GM19324 (cell line): Measurements from ENCODE around the gene TREX2.

Experiments used
- ATAC-seq: cut with Tn5 transposase; IDR thresholded peaks from one replicate; pipeline ENCODE4 v1.9.1; 2021; ENCODE audit warnings: mild to moderate bottlenecking, moderate library complexity; ENCODE audit not compliant: unreplicated experiment, low FRiP score

TREX2 gene, protein sequence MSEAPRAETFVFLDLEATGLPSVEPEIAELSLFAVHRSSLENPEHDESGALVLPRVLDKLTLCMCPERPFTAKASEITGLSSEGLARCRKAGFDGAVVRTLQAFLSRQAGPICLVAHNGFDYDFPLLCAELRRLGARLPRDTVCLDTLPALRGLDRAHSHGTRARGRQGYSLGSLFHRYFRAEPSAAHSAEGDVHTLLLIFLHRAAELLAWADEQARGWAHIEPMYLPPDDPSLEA

DNA sequence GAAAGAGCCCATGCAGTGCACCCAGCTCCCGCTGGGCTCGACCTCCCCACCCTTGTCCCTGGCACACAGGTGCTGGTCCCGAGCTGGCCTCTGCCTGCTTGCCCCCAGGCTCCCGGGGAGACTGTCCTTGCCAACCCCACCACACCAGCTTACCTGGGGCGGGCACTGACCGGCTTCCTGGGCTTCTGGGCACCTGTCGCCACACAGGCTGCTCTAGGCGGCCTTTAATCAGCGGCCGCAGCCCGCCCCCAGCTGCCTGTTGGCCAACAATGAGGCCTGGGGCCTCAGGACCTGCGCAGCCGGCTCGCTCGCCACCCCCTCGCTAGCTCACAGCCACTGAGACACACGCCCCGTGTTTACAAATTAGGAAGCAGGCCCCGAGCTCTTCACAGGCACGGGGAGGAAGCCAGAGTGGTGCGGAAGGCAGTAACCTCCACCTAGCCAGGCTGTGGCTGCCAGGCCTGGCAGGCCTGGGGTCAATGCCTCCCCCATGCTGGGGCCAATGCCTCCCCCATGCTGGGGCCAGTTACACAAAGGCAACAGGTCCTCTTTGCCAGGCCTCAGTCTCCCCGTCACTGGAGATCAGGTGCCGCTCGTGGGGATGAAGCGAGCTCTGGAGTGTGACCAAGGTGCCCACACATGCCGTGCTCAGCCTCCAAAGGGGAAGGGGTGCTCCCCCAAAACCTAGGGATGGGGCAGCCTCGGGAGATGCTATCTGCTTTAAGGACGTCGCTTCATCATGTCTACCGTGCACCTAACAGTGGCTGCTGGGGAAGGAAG lies at the start of gene TREX2:
Gene TREX2 (minus strand): TSS at position 201 of the 780 bp plus-strand sequence. CDS start 626 bp downstream, outside the sequence.
- ATAC-seq, result no peak

DNA sequence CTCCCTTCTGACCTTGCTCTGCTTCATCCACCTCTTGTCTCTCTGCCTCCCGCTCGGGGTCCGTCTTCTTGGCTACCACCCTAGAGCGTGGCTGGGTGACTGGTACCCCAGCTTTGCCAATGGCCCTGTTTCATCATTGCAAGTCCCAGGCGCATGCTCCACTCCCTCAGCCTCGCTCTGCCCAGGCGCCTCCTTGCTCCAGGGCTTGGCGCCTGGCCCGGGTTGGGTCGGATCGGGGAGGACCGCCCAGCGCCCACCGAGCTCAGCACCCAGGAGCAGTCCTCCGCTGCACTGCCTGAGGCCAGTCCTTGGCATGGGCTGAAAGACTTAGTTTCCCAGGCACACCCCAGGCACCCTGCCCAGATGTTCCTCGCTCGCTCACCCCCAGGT lies 49.5 kb upstream of the TREX2 start:
- no peak for ATAC-seq

GRCh38 chrX:153494541-153495361 lies 48.9 kb upstream of the TREX2 start, which contains the start of gene BGN:
Gene BGN, plus strand, starts transcription at chrX:153494980. Its CDS starts 9,652 bp downstream, at chrX:153504632.
- ATAC-seq, result no peak

DNA sequence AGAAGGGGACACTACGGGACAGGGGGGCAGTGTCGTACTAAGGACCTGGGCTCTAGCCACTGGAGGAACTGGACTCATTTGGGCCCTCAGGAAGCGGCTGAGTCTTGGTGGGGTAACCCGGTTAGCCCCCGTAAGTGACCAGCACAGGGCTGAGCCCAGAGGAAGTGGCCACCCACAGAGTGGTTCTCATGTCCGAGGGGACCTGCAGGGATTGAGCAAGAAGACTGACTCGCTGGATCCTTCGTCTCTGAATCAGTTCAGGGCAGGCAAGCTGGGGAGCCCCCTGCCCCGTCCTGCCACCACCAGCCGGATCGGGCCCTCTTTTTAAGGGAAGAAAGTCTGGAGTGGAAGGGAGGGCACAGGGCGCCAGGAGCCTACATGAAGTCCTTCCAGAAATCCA lies 48.2 kb upstream of the TREX2 start:
- ATAC-seq, result no peak

GRCh38 chrX:153493085-153493484 lies 47.2 kb upstream of the TREX2 start:
- no peak for ATAC-seq

DNA sequence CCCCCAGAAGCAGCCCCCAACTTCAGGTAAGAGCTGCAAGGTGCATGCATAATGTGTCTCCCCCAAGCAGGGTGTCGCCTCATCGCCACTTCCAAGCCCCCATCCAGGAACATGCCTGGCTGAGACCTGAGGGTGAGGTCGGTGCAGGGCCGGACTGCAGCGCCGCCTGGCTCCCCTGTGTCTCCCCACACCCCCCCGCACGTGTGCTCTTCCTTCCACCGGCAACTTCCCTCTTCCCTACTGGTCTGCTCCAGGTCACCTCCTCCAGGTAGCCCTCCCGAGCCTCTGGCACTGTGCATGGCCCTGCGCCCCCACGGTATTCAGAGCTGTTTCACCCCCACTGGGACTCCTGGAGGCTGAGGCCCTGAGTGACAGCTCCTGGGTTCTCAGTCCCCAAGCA lies 46.7 kb upstream of the TREX2 start:
- no peak for ATAC-seq

- ATAC-seq, result no peak
These were observed 46.1 kb upstream of the TREX2 start for GRCh38 chrX:153491918-153492317.

DNA sequence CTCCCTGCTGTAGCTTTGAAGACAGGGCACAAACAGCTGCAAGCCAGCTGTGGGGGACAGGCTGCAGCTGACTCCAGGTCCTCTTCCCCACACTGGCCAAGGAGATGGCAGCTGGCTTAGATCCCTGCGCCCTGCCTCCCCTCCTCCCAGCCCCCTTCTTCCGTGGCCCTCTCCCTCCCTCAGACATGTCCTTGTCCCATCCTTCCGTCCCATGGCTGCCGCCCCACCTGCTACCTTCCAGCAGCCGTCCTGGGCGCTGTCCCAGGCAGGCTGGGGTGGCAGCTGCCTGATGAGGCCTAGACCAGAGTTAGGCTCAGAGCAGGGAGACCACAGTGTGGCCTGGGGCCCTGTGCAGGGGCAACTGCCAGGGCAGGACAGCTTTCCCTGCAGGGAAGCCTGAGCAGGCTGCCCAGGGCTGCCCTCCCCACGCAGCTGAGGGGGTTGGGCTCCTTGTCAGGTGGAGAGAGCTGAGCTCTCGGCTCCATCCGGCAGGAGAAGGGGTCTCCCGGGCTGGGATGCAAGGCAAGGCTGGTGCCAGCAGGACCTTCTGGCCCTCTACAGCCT lies 45.6 kb upstream of the TREX2 start:
- ATAC-seq, result no peak

GRCh38 chrX:153490217-153490930 lies 44.5 kb upstream of the TREX2 start:
- no peak for ATAC-seq

GRCh38 chrX:153488231-153488914 lies 42.5 kb upstream of the TREX2 start:
- ATAC-seq, result no peak

DNA sequence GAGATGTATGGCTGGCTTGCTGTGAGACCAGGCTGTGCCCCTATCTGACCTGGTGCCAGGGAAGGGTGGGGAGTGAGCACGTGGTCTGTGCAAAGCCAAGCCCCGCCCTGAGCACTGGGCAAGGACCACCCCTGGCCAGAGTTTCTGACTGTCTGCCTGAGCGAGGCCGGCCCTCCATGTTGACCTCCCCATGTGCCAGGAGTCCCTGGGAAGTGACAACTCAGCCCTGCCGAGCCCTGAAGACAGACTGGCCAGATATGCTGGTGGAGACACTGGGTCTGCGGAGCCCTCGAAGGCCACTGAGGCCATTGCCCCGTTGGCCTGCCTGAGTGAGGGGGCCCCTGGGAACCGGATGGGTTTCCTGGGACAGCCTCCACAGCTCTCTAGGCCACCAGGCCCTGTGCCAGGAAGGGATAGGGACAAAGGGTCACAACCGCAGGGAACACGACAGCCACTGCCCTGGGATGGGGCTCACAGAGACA lies 41.8 kb upstream of the TREX2 start:
- no peak for ATAC-seq

DNA sequence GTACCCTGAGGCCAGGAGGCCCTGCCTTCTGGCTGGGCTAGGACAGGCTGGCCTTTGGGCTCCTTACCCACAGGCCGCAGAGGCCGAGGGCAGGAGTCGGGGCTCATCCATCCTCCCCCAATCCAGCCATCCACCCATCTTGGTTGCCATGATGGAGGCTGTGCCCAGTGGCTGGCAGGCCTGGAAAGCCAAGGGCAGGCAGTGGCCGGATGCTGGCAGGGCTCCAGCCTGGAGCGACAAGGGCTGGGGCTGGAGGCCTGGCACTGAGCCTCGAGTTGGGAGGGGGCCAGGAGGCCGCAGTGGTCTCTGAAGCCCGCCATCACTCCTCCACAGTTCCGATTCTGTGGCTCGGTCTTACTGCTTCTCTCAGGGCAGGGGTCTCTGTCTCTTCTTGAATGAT lies 40.3 kb upstream of the TREX2 start:
- ATAC-seq, result no peak

DNA sequence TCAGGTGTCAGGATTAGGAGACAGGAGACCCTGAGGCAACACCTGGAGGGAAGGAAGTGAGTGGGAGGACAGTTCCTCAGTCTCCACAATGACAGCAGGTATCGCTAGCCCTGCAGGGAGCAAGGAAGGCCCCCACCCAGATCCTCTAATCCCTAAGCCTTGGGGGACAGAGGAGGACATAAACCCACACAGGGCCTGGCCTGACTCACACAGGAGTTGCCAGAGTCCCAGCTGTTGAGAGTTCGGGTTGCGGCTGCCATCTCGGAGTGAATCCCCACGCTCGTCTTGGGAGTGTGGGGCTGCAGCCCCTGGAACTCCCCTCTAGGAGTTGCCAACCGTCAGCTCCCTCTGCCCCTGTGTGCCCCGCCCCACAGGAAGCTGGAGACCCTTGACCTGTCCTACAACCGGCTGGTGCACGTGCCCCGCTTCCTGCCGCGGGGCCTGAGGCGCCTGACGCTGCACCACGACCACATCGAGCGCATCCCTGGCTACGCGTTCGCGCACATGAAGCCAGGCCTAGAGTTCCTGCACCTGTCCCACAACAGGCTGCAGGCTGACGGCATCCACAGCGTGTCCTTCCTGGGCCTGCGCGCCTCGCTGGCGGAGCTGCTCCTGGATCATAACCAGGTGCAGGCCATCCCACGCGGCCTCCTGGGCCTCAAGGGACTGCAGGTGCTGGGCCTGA lies 39.7 kb upstream of the TREX2 start:
- ATAC-seq, result no peak

- no peak for ATAC-seq
These were observed 36.6 kb upstream of the TREX2 start for GRCh38 chrX:153482376-153483015.

GRCh38 chrX:153481043-153481442 lies 35.2 kb upstream of the TREX2 start:
- no peak for ATAC-seq

- no peak for ATAC-seq
These were observed 32.9 kb upstream of the TREX2 start for GRCh38 chrX:153478746-153479145.

- ATAC-seq, result no peak
These were observed 32.0 kb upstream of the TREX2 start for GRCh38 chrX:153477901-153478300.

DNA sequence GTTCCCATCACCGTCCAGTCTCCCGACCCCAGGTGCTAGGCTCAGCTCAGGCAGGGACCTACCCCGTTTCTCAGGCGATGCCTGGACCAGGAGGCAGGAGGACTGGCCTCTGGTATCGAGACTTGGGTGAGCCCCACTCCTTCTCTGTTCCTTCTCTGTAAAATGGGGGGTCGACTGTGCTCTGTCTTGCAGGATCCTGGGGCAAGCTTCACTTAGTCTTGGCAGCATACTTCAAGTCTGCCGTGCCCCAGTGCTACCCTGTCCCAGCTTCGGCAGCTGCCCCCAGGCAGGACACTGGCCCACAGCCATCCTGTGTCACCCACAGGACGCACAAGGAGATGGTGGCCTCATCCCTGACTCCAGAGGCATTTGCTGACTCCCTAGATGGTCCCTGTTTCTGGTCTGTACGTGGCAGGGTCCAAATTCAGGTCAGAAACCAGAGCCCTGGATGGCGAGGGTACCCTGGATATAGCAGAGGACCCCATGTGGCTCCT lies 31.6 kb upstream of the TREX2 start:
- no peak for ATAC-seq
